H1 (cell line): ENCODE results near the gene AICDA.

ENCODE experiments used
- CHD1 ChIP-seq: IDR thresholded peaks from 2 replicates; pipeline ENCODE4 v1.6.1; 2012; ENCODE audit warnings: low read depth, low read length, improper control_type of control experiment
- EGR1 ChIP-seq: IDR thresholded peaks from 2 replicates; pipeline ENCODE4 v1.6.1; 2011; ENCODE audit warnings: low read depth, low read length, borderline replicate concordance
- EP300 ChIP-seq, 2 experiments: IDR thresholded peaks; 1 replicate in 1 of 2; 2 replicates in 1 of 2; pipeline ENCODE4 v1.6.1; 2011 to 2012; ENCODE audit warnings: low read depth in 2 of 2, low read length in 2 of 2, mild to moderate bottlenecking in 2 of 2, borderline replicate concordance in 1 of 2, inconsistent platforms in 1 of 2, moderate library complexity in 1 of 2
- JUND ChIP-seq: IDR thresholded peaks from 2 replicates; pipeline ENCODE4 v1.6.1; 2011; ENCODE audit warnings: mild to moderate bottlenecking, improper control_type of control experiment, low read length
- SIX5 ChIP-seq: IDR thresholded peaks from 2 replicates; pipeline ENCODE4 v1.6.1; 2011; ENCODE audit warnings: mild to moderate bottlenecking, low read depth, low read length
- ZNF274 ChIP-seq: IDR thresholded peaks from 2 replicates; pipeline ENCODE4 v1.7.0; 2012; ENCODE audit warnings: low read length, borderline replicate concordance; ENCODE audit errors: extremely low read depth
- TF ChIP-seq, protein P1 (sequence below), 3 experiments: IDR thresholded peaks; 1 replicate in 2 of 3; 2 replicates in 1 of 3; pipeline versions ENCODE4 v1.5.1 to v1.6.1; 2011; ENCODE audit warnings: low read length in 3 of 3, mild to moderate bottlenecking in 3 of 3, inconsistent platforms in 2 of 3, low read depth in 1 of 3, moderate library complexity in 1 of 3; ENCODE audit not compliant: insufficient read depth in 1 of 3; ENCODE audit errors: control extremely low read depth in 1 of 3

GRCh38 chr12:8629486-8630033, 16.9 kb upstream of the AICDA start:
- TF ChIP-seq JUND, result no peak
- TF ChIP-seq EGR1, result no peak
- TF ChIP-seq ZNF274, result no peak
- no peak for TF ChIP-seq CHD1
- no peak for TF ChIP-seq SIX5
- TF ChIP-seq, protein P1, sequence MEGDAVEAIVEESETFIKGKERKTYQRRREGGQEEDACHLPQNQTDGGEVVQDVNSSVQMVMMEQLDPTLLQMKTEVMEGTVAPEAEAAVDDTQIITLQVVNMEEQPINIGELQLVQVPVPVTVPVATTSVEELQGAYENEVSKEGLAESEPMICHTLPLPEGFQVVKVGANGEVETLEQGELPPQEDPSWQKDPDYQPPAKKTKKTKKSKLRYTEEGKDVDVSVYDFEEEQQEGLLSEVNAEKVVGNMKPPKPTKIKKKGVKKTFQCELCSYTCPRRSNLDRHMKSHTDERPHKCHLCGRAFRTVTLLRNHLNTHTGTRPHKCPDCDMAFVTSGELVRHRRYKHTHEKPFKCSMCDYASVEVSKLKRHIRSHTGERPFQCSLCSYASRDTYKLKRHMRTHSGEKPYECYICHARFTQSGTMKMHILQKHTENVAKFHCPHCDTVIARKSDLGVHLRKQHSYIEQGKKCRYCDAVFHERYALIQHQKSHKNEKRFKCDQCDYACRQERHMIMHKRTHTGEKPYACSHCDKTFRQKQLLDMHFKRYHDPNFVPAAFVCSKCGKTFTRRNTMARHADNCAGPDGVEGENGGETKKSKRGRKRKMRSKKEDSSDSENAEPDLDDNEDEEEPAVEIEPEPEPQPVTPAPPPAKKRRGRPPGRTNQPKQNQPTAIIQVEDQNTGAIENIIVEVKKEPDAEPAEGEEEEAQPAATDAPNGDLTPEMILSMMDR (IDR thresholded peaks at IDR 0.05; ENCODE audit: control extremely low read depth in 1 of 3, insufficient read depth in 1 of 3, low read depth in 1 of 3, low read length in 3 of 3), result no peak
- no peak for TF ChIP-seq EP300 (IDR thresholded peaks at IDR 0.05; ENCODE audit: borderline replicate concordance in 1 of 2, low read depth in 2 of 2, low read length in 2 of 2)
